ENCODE results near the gene PRDM15. TPM values are rescaled to one million over a fixed set of nuclear protein-coding genes. Genes with fewer than 3 reads are reported as not detected.

The PRDM15 gene, protein sequence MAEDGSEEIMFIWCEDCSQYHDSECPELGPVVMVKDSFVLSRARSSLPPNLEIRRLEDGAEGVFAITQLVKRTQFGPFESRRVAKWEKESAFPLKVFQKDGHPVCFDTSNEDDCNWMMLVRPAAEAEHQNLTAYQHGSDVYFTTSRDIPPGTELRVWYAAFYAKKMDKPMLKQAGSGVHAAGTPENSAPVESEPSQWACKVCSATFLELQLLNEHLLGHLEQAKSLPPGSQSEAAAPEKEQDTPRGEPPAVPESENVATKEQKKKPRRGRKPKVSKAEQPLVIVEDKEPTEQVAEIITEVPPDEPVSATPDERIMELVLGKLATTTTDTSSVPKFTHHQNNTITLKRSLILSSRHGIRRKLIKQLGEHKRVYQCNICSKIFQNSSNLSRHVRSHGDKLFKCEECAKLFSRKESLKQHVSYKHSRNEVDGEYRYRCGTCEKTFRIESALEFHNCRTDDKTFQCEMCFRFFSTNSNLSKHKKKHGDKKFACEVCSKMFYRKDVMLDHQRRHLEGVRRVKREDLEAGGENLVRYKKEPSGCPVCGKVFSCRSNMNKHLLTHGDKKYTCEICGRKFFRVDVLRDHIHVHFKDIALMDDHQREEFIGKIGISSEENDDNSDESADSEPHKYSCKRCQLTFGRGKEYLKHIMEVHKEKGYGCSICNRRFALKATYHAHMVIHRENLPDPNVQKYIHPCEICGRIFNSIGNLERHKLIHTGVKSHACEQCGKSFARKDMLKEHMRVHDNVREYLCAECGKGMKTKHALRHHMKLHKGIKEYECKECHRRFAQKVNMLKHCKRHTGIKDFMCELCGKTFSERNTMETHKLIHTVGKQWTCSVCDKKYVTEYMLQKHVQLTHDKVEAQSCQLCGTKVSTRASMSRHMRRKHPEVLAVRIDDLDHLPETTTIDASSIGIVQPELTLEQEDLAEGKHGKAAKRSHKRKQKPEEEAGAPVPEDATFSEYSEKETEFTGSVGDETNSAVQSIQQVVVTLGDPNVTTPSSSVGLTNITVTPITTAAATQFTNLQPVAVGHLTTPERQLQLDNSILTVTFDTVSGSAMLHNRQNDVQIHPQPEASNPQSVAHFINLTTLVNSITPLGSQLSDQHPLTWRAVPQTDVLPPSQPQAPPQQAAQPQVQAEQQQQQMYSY
- total RNA-seq (2.6 and 3.6 TPM in 2 replicates), polyA plus RNA-seq (2.3 and 4.2 TPM in 2 replicates), polyA minus RNA-seq (ENCODE audit: low replicate concordance) (7.6 and 39.2 TPM in 2 replicates)
- 2.1 and 3.6 TPM in 2 replicates for polyA plus RNA-seq (2012)

- Histone ChIP-seq H3K4me3 (replicated peaks in 1 of 4; ENCODE audit: control extremely low read depth in 1 of 4, insufficient read depth in 1 of 4, low read depth in 3 of 4, low read length in 4 of 4) (peak within 1 kb of the TSS; percentile 66 to 90 (median 82)), H3K9me3 (ENCODE audit: control insufficient read depth, insufficient read depth, low read depth, low read length) (no peaks in the 10 kb centered on the region), H3K4me2 (ENCODE audit: extremely low read depth, insufficient read depth, low read length) (peak within 1 kb of the TSS; percentile 82), H3K27me3 (ENCODE audit: control insufficient read depth, insufficient read depth, low read length) (no peaks in the 10 kb centered on the region), H3K4me1 (ENCODE audit: control insufficient read depth, extremely low read depth, insufficient read depth, low read length) (no peaks in the 10 kb centered on the region), H3K9ac (ENCODE audit: insufficient read depth, low read length) (peak within 1 kb of the TSS; percentile 89), H3K79me2 (ENCODE audit: control insufficient read depth, insufficient read depth, low read length) (peaks cover 22% of the 10 kb centered on the region), H4K20me1 (ENCODE audit: control insufficient read depth, extremely low read depth, insufficient read depth, low read length) (no peaks in the 10 kb centered on the region), H3K36me3 (ENCODE audit: control insufficient read depth, insufficient read depth, low read length) (no peaks in the 10 kb centered on the region), H2AFZ (ENCODE audit: low read length) (peak within 1 kb of the TSS; percentile 65), H3K27ac (ENCODE audit: insufficient read depth, low read length) (peak within 1 kb of the TSS; percentile 78)
- TF ChIP-seq EZH2 (IDR thresholded peaks at IDR 0.05; ENCODE audit: low read length, missing control alignments) (no peak), CTCF (conservative IDR thresholded peaks at IDR 0.05 in 1 of 2, IDR thresholded peaks at IDR 0.05 in 1 of 2; ENCODE audit: low read depth in 1 of 2, low read length in 2 of 2) (no peak)
- peak; percentile 87 to 92 for DNase-seq (ENCODE audit: low read depth in 2 of 2)
Measured at GRCh38 chr21:41879190-41879998, at the start of gene PRDM15. PRDM15 (minus strand) TSS chr21:41879344; CDS start chr21:41860363, 18,981 bp downstream.

GRCh38 chr21:41928621-41929220 lies 49.6 kb upstream of the PRDM15 start:
- no peak overlapping the region for H3K27ac ChIP-seq (ENCODE audit: insufficient read depth, low read length)

More at GRCh38 chr21:41928621-41929220, 49.6 kb upstream of the PRDM15 start:
- Histone ChIP-seq H3K4me1 (ENCODE audit: control insufficient read depth, extremely low read depth, insufficient read depth, low read length) (peaks cover 30% of the 10 kb centered on the region), H3K27me3 (ENCODE audit: control insufficient read depth, insufficient read depth, low read length) (no peaks in the 10 kb centered on the region), H3K4me3 (replicated peaks in 1 of 4; ENCODE audit: control extremely low read depth in 1 of 4, insufficient read depth in 1 of 4, low read depth in 3 of 4, low read length in 4 of 4) (no peak overlapping the region), H3K4me2 (ENCODE audit: extremely low read depth, insufficient read depth, low read length) (no peak overlapping the region), H4K20me1 (ENCODE audit: control insufficient read depth, extremely low read depth, insufficient read depth, low read length) (no peaks in the 10 kb centered on the region), H2AFZ (ENCODE audit: low read length) (no peak overlapping the region), H3K9ac (ENCODE audit: insufficient read depth, low read length) (no peak overlapping the region), H3K9me3 (ENCODE audit: control insufficient read depth, insufficient read depth, low read depth, low read length) (no peaks in the 10 kb centered on the region), H3K36me3 (ENCODE audit: control insufficient read depth, insufficient read depth, low read length) (no peaks in the 10 kb centered on the region), H3K79me2 (ENCODE audit: control insufficient read depth, insufficient read depth, low read length) (peaks cover 8% of the 10 kb centered on the region)
- DNase-seq (ENCODE audit: low read depth in 2 of 2), result no peak
- no peak for TF ChIP-seq CTCF (conservative IDR thresholded peaks at IDR 0.05 in 1 of 2, IDR thresholded peaks at IDR 0.05 in 1 of 2; ENCODE audit: low read depth in 1 of 2, low read length in 2 of 2)
- no peak for TF ChIP-seq EZH2 (IDR thresholded peaks at IDR 0.05; ENCODE audit: low read length, missing control alignments)

Measured in fibroblast of lung (primary cell).